Sigmoid colon (tissue), 7 donors: Measurements from ENCODE around the gene HPS1. TPM values are rescaled to one million over a fixed set of nuclear protein-coding genes. Genes with fewer than 3 reads are reported as not detected.

Source experiments
- DNase-seq: peaks from one replicate; pipeline ENCODE4 v3.0.0-alpha.2; 2019
- H3K27ac ChIP-seq, 4 donors: fragments of 200-600 bp; sonication (generic); one replicate each; pipeline ENCODE4 v1.5.1; 2016 to 2019; ENCODE audit warnings: mild to moderate bottlenecking in 1 of 4
- H3K27me3 ChIP-seq, 3 donors: fragments of 200-600 bp; sonication (generic); one replicate each; pipeline ENCODE4 v1.5.1; 2019; ENCODE audit warnings: mild to moderate bottlenecking in 1 of 3
- H3K36me3 ChIP-seq, 4 donors: fragments of 200-600 bp; sonication (generic); one replicate each; pipeline ENCODE4 v1.5.1; 2016 to 2019
- H3K4me1 ChIP-seq, 4 donors: fragments of 200-600 bp; sonication (generic); one replicate each; pipeline ENCODE4 v1.5.1; 2017 to 2019
- H3K4me3 ChIP-seq, 4 donors: fragments of 200-600 bp; sonication (generic); one replicate each; pipeline ENCODE4 v1.5.1; 2017 to 2019; ENCODE audit warnings: mild to moderate bottlenecking in 2 of 4, moderate library complexity in 1 of 4
- H3K9me3 ChIP-seq, 4 donors: fragments of 200-600 bp in 3 of 4; sonication (generic) in 3 of 4; one replicate each; pipeline versions ENCODE4 v1.5.1 to v1.6.1; 2013 to 2019
- EP300 ChIP-seq, 4 donors: sonication (generic); formaldehyde crosslinking; IDR thresholded peaks; one replicate each; pipeline ENCODE4 v1.6.1; 2017; ENCODE audit warnings: antibody characterized with exemption in 4 of 4
- POLR2A ChIP-seq, 2 donors: fragments of 450-650 bp; IDR thresholded peaks; one replicate each; pipeline ENCODE4 v1.6.1; 2016; ENCODE audit warnings: antibody characterized with exemption in 2 of 2, mild to moderate bottlenecking in 2 of 2, moderate library complexity in 2 of 2
- POLR2AphosphoS5 ChIP-seq, 4 donors: sonication (generic); formaldehyde crosslinking; IDR thresholded peaks; one replicate each; pipeline ENCODE4 v1.6.1; 2017; ENCODE audit warnings: antibody characterized with exemption in 4 of 4
- WGBS, 2 donors: extraction: QIAGEN DNeasy Blood & Tissue Kit; methylation state at CpG; one replicate each; pipeline ENCODE4 v1.1.7; 2013; 5-methylcytosine and 5-hydroxymethylcytosine counted together
- intact Hi-C: fragments of 100-400 bp; cut with DNase I; formaldehyde crosslinking; loops from one replicate; pipeline ENCODE4 v1.15.1; 2023
- polyA plus RNA-seq, 3 donors: library from polyadenylated mRNA; stranded (reverse); fragments of 200-250 nt; gene quantifications; one replicate each; pipeline ENCODE4 v1.2.3, GENCODE V29; 2013
- total RNA-seq, 4 donors: library from RNA; depleted of rRNA; stranded (reverse); fragments of >200 nt; gene quantifications; one replicate each; pipeline ENCODE4 v1.1.0, GENCODE V29; 2016
- TF ChIP-seq, protein P1 (sequence below), 4 experiments: fragments of 450-650 bp in 3 of 4; fragments of 200-600 bp in 1 of 4; IDR thresholded peaks; one replicate each; pipeline ENCODE4 v1.5.1; 2016 to 2019; ENCODE audit warnings: antibody characterized with exemption in 4 of 4, mild to moderate bottlenecking in 3 of 4, moderate library complexity in 2 of 4
- donor health status: healthy with polysubstance abuse.
- donor health status: Bipolar disorder and iron deficiency.
- donor health status: healthy.

The HPS1 gene
- total and polyA plus RNA-seq, 7 donors = 44.7 to 93.1 (median 70.7) TPM

DNA sequence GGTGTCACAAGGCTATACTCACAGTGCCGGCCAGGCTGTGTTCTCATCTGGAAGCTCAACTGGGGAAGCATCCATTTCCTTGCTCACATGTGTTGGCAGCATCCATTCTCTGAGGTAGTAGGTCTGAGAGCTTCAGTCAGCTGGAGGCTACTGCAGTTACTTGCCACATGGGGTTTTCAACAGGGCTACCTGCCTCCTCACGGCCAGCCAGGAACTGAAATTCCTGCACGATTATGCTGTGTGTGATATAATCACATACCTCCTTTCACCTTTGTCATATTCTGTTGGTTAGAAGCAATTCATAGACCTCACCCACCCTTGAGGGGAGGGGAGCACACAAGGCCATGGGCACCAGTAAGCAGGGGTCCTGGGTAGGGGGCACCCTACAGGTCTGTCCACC, 69.2 kb downstream of the HPS1 start:
- peaks cover 0 to 21% (median 9%) of the 10 kb centered on the region in 4 donors for H3K4me1 ChIP-seq
- H3K4me3 ChIP-seq = no peak overlapping the region
- H3K27me3 ChIP-seq = no peaks in the 10 kb centered on the region
- 93 to 95% methylated on average over 3 of the region's 3 CpGs for WGBS, 2 donors
- intact Hi-C loops = no loop called here
- no peak for DNase-seq
- no peak overlapping the region for H3K27ac ChIP-seq
- peaks cover 0 to 2% (median 0%) of the 10 kb centered on the region in 4 donors for H3K36me3 ChIP-seq
- H3K9me3 ChIP-seq = peaks cover 0 to 3% (median 0%) of the 10 kb centered on the region in 4 donors
- TF ChIP-seq, protein P1, sequence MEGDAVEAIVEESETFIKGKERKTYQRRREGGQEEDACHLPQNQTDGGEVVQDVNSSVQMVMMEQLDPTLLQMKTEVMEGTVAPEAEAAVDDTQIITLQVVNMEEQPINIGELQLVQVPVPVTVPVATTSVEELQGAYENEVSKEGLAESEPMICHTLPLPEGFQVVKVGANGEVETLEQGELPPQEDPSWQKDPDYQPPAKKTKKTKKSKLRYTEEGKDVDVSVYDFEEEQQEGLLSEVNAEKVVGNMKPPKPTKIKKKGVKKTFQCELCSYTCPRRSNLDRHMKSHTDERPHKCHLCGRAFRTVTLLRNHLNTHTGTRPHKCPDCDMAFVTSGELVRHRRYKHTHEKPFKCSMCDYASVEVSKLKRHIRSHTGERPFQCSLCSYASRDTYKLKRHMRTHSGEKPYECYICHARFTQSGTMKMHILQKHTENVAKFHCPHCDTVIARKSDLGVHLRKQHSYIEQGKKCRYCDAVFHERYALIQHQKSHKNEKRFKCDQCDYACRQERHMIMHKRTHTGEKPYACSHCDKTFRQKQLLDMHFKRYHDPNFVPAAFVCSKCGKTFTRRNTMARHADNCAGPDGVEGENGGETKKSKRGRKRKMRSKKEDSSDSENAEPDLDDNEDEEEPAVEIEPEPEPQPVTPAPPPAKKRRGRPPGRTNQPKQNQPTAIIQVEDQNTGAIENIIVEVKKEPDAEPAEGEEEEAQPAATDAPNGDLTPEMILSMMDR (IDR thresholded peaks at IDR 0.05) = no peak
- TF ChIP-seq EP300 (IDR thresholded peaks at IDR 0.05) (no peak), POLR2A (IDR thresholded peaks at IDR 0.05) (no peak), POLR2AphosphoS5 (IDR thresholded peaks at IDR 0.05) (no peak)

DNA sequence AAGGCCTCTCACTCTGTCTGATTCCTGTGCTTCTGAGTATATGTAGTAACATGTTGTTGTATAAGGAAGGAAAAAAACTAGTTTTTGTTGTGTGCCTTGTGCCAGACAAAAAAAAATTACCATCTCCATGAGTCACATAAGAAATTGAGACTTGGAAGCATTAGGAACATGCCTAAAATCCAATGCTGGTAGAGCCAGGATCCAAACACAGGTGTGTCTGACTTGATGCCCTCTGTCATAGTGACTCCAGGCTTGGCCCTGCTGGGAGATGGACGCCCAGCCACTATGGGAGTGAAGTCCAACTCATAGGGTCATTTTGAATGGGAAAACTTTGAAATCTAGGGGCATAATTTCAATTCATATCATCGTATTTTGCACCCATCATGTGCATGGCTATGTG, 69.7 kb downstream of the HPS1 start:
- peaks cover 0 to 21% (median 9%) of the 10 kb centered on the region in 4 donors for H3K4me1 ChIP-seq
- H3K27ac ChIP-seq = no peak overlapping the region
- peaks cover 0 to 3% (median 0%) of the 10 kb centered on the region in 4 donors for H3K9me3 ChIP-seq
- TF ChIP-seq EP300 (IDR thresholded peaks at IDR 0.05) = no peak
- TF ChIP-seq, protein P1 (IDR thresholded peaks at IDR 0.05) = no peak
- TF ChIP-seq POLR2A (IDR thresholded peaks at IDR 0.05) = no peak
- TF ChIP-seq POLR2AphosphoS5 (IDR thresholded peaks at IDR 0.05) = no peak
- intact Hi-C loops = no loop called here
- H3K27me3 ChIP-seq = no peaks in the 10 kb centered on the region
- DNase-seq = no peak
- no peaks in the 10 kb centered on the region for H3K36me3 ChIP-seq
- 93 to 94% methylated on average over 2 of the region's 2 CpGs for WGBS, 2 donors
- H3K4me3 ChIP-seq = no peak overlapping the region

DNA sequence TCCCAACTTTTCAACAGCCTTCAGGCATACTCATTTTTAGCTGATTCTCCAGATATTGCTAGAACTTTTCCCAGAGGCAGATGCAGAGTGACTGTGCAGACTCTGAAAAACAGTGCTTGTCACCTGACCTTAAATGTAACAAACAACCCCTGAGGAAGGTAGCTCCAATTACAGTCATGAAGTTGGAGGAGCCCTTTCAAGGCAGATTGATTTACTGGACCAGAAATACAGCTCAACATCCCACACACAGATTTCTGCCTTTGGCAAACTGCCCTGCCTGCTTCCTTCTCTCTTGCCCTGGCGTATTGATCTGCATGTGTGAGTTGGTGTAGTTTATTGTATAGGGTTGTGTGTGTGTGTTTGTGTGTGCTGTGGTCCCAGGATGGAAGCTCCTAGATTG, 70.2 kb downstream of the HPS1 start:
- Histone ChIP-seq H3K4me3 (no peak overlapping the region), H3K9me3 (peaks cover 0 to 3% (median 0%) of the 10 kb centered on the region in 4 donors), H3K27ac (no peak overlapping the region), H3K4me1 (peaks cover 0 to 21% (median 9%) of the 10 kb centered on the region in 4 donors), H3K36me3 (no peaks in the 10 kb centered on the region), H3K27me3 (no peaks in the 10 kb centered on the region)
- TF ChIP-seq EP300 (IDR thresholded peaks at IDR 0.05) (no peak), POLR2AphosphoS5 (IDR thresholded peaks at IDR 0.05) (no peak), POLR2A (IDR thresholded peaks at IDR 0.05) (no peak)
- TF ChIP-seq, protein P1 (IDR thresholded peaks at IDR 0.05) = no peak
- 73 to 94% methylated on average over 1 of the region's 1 CpG for WGBS, 2 donors
- intact Hi-C loops = no loop called here
- DNase-seq = no peak

DNA sequence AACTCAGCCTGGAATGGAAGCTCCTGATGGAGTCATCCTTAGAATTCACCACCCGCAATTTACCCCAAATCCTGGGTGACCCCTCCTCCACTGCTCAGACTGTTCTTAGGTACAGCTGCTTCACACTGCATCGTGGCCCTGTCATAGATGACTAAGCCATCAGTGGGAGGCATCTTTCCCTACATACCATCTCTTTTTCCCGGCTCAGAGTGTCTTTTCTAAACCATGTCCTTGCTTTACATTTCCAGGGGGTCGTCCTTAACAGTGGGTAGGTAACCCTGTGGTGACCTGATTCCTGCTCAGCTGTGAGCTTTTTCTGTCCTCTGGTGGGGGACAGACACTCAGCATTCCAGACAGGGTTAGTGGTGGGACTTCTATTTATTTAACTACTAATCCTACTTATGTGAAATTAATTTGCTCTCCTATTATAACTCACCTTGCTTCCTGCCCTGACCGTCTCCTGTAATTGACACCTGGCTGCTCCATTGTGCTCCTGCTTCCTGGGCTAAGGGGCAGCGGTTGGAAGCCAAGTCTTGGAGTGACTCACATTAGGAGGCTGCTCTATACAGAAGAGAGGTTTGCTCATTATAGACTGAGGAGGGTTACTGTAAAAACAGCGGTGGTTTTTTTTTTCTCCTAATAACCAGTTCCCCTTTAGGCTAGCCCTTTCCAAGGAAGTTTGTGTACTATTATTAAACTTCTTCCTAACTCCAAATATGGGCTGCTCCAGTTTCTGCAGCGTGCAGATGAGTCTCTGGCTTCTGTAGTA, 72.3 kb downstream of the HPS1 start:
- H3K36me3 ChIP-seq = no peaks in the 10 kb centered on the region
- H3K4me1 ChIP-seq = peaks cover 0 to 21% (median 9%) of the 10 kb centered on the region in 4 donors
- peak overlapping the region in 1 of 4 donors; percentile 20 for H3K27ac ChIP-seq
- H3K9me3 ChIP-seq = peaks cover 0 to 3% (median 0%) of the 10 kb centered on the region in 4 donors
- no peaks in the 10 kb centered on the region for H3K27me3 ChIP-seq
- intact Hi-C loops = no loop called here
- H3K4me3 ChIP-seq = no peak overlapping the region
- no peak for TF ChIP-seq POLR2A (IDR thresholded peaks at IDR 0.05)
- no peak for TF ChIP-seq EP300 (IDR thresholded peaks at IDR 0.05)
- TF ChIP-seq, protein P1 (IDR thresholded peaks at IDR 0.05) = no peak
- TF ChIP-seq POLR2AphosphoS5 (IDR thresholded peaks at IDR 0.05) = no peak
- 50 to 62% methylated on average over 8 of the region's 8 CpGs for WGBS, 2 donors
- no peak for DNase-seq
